B cell (primary cell): ENCODE measurements around the gene DCAKD. TPM values are rescaled to one million over a fixed set of nuclear protein-coding genes. Genes with fewer than 3 reads are reported as not detected.

ENCODE experiments used
- ATAC-seq: fragments of 200-7000 bp; cut with Tn5 transposase; one replicate; pipeline ENCODE4 v1.10.0; 2021; ENCODE audit warnings: low read depth, mild to moderate bottlenecking, moderate number of reproducible peaks, moderate library complexity
- CTCF ChIA-PET: fragments of 350-600 bp; sonication (Branson Sonifier 250); formaldehyde crosslinking; loops from one replicate; lab custom pipeline; 2021; ENCODE audit warnings: antibody characterized with exemption, inconsistent platforms; lab: Charles Lee
- POLR2A ChIA-PET: fragments of 350-600 bp; sonication (Branson Sonifier 250); formaldehyde crosslinking; loops from one replicate; lab custom pipeline; 2021; ENCODE audit warnings: antibody characterized with exemption; lab: Charles Lee
- DNase-seq: peaks from one replicate; pipeline ENCODE4 v3.0.0; 2013
- H2AFZ ChIP-seq: 2 replicates; pipeline ENCODE4 v1.6.1; 2012; ENCODE audit warnings: mild to moderate bottlenecking, low read depth, low read length; ENCODE audit not compliant: insufficient read depth, poor library complexity, severe bottlenecking
- H3K27ac ChIP-seq, 2 donors: 1 replicate in 1 of 2; 2 replicates in 1 of 2; pipeline ENCODE4 v1.5.1; 2012 to 2013; ENCODE audit warnings: low read length in 2 of 2, mild to moderate bottlenecking in 2 of 2, moderate library complexity in 1 of 2
- H3K27me3 ChIP-seq, 4 experiments: fragments of 200-600 bp in 1 of 4; sonication (generic) in 1 of 4; replicated peaks in 1 of 4; 1 replicate in 2 of 4; 2 replicates in 2 of 4; pipeline versions ENCODE4 v1.6.1 to v1.7.0; 2013 to 2016; ENCODE audit warnings: low read length in 3 of 4, mild to moderate bottlenecking in 2 of 4, mixed read lengths in 1 of 4, moderate library complexity in 1 of 4; ENCODE audit not compliant: insufficient read depth in 4 of 4, control insufficient read depth in 3 of 4; ENCODE audit errors: control extremely low read depth in 1 of 4
- H3K36me3 ChIP-seq, 2 experiments: replicated peaks in 1 of 2; 1 replicate in 1 of 2; 2 replicates in 1 of 2; pipeline versions ENCODE4 v1.6.1 to v1.7.1; 2013; ENCODE audit warnings: low read length in 1 of 2; ENCODE audit not compliant: insufficient read depth in 2 of 2, control insufficient read depth in 1 of 2; ENCODE audit errors: control extremely low read depth in 1 of 2, extremely low read depth in 1 of 2
- H3K4me1 ChIP-seq, 2 donors: fragments of 200-600 bp in 1 of 2; sonication (generic) in 1 of 2; 1 replicate in 1 of 2; 2 replicates in 1 of 2; pipeline versions ENCODE4 v1.5.1 to v1.6.1; 2013 to 2017; ENCODE audit warnings: low read length in 2 of 2; ENCODE audit not compliant: control insufficient read depth in 2 of 2, insufficient read depth in 2 of 2
- H3K4me2 ChIP-seq: replicated peaks from 2 replicates; pipeline ENCODE3; 2012; ENCODE audit warnings: mild to moderate bottlenecking, low read depth, low read length; ENCODE audit not compliant: poor library complexity, severe bottlenecking
- H3K4me3 ChIP-seq, 5 experiments: fragments of 200-600 bp in 1 of 5; sonication (generic) in 1 of 5; 1 replicate in 3 of 5; 2 replicates in 2 of 5; pipeline versions ENCODE4 v1.5.1 to v1.7.0; 2011 to 2016; ENCODE audit warnings: low read length in 4 of 5, mild to moderate bottlenecking in 4 of 5, low read depth in 2 of 5, control low read depth in 1 of 5, moderate library complexity in 1 of 5; ENCODE audit not compliant: insufficient read depth in 1 of 5; ENCODE audit errors: control extremely low read depth in 1 of 5, extremely low read depth in 1 of 5
- H3K79me2 ChIP-seq: fragments of 200-600 bp; sonication (generic); one replicate; pipeline ENCODE4 v1.6.0; 2016; ENCODE audit warnings: low read length; ENCODE audit not compliant: control insufficient read depth, insufficient read depth
- H3K9ac ChIP-seq: fragments of 200-600 bp; sonication (generic); 2 replicates; pipeline ENCODE4 v1.6.1; 2017; ENCODE audit warnings: mild to moderate bottlenecking, low read length, moderate library complexity
- H3K9me3 ChIP-seq, 3 donors: one replicate each; pipeline versions ENCODE4 v1.6.1 to v1.7.1; 2013; ENCODE audit warnings: low read length in 2 of 3; ENCODE audit not compliant: control insufficient read depth in 2 of 3, insufficient read depth in 1 of 3; ENCODE audit errors: control extremely low read depth in 1 of 3
- H4K20me1 ChIP-seq: 2 replicates; pipeline ENCODE4 v1.6.0; 2012; ENCODE audit warnings: mild to moderate bottlenecking, low read length; ENCODE audit not compliant: insufficient read depth, control insufficient read depth, poor library complexity, severe bottlenecking
- H3K27ac Mint-ChIP-seq: one replicate; pipeline ENCODE4 v1.8.0; 2021; ENCODE audit warnings: mixed read lengths
- H3K27me3 Mint-ChIP-seq: one replicate; pipeline ENCODE4 v1.8.0; 2021; ENCODE audit warnings: mixed read lengths
- H3K4me1 Mint-ChIP-seq: one replicate; pipeline ENCODE4 v1.8.0; 2021; ENCODE audit warnings: mixed read lengths
- H3K4me3 Mint-ChIP-seq: one replicate; pipeline ENCODE4 v1.8.0; 2021; ENCODE audit warnings: mixed read lengths
- H3K9me3 Mint-ChIP-seq: one replicate; pipeline ENCODE4 v1.8.0; 2022; ENCODE audit warnings: mixed read lengths; ENCODE audit not compliant: insufficient read depth
- CTCF ChIP-seq: fragments of 200-600 bp; IDR thresholded peaks from one replicate; pipeline ENCODE4 v1.8.0; 2022; ENCODE audit warnings: antibody characterized with exemption, mild to moderate bottlenecking
- EZH2 ChIP-seq: IDR thresholded peaks from 2 replicates; pipeline ENCODE4 v1.6.1; 2012; ENCODE audit warnings: borderline replicate concordance, low read depth, mild to moderate bottlenecking, moderate library complexity, low read length; ENCODE audit not compliant: insufficient read depth, poor library complexity, severe bottlenecking
- WGBS: methylation state at CpG from one replicate; pipeline ENCODE4 v1.1.5; 2013; ENCODE audit warnings: missing lambda C conversion rate; ENCODE audit not compliant: insufficient coverage; 5-methylcytosine and 5-hydroxymethylcytosine counted together
- intact Hi-C: fragments of 100-400 bp; cut with micrococcal nuclease; formaldehyde crosslinking; loops from one replicate; pipeline ENCODE4 v1.10.0; 2022
- polyA plus RNA-seq: library from polyadenylated mRNA; depleted of rRNA; stranded (reverse); fragments of >200 nt; gene quantifications from 2 replicates; pipeline ENCODE4 v1.2.3, GENCODE V29; 2012
- total RNA-seq, 2 donors: library from RNA; stranded (reverse); fragments of 120-200 nt in 1 of 2; gene quantifications; 1 replicate in 1 of 2; 2 replicates in 1 of 2; pipeline versions ENCODE4 v1.2.3 to v1.2.4, GENCODE V29; 2013 to 2022

The DCAKD gene
- total and polyA plus RNA-seq, 2 donors (not counting 1 experiment from before 2014, with no cell fraction given) = 20.6 to 31.5 TPM

DNA sequence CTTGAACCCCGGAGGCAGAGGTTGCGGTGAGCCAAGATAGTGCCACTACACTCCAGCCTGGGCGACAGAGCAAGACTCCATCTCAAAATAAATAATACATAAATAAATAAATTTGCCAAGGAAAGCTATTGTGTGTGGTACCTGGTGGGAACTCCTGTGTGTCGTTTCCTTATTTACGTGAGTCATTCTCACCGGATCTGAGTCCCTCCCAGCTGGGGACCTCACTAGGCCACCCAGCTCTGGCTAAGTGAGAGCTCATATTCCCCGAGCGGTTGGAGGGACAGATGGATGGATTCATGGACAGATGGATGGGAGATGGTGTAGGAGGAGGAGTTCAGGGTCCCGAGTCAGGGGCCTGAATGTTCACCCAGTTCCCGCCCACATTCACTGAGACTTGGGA is 60.4 kb downstream of the DCAKD start:
- H3K9me3 ChIP-seq = no peaks in the 10 kb centered on the region
- Mint-ChIP-seq H3K27me3 (peaks cover 50% of the 10 kb centered on the region), H3K9me3 (no peaks in the 10 kb centered on the region), H3K4me1 (peaks cover 6% of the 10 kb centered on the region), H3K27ac (no peak overlapping the region), H3K4me3 (no peak overlapping the region)
- intact Hi-C loops = no loop called here
- no peaks in the 10 kb centered on the region for H4K20me1 ChIP-seq
- H3K27me3 ChIP-seq = peaks cover 0 to 52% (median 19%) of the 10 kb centered on the region in 4 experiments
- H2AFZ ChIP-seq = no peak overlapping the region
- CTCF ChIA-PET = interaction anchor here (0.6 to 1.2 kb wide), 2 partner anchors 29 to 31 kb away, joined by 3 read pairs; no protein-coding TSS in a partner anchor
- ATAC-seq = no peak
- H3K27ac ChIP-seq = no peak overlapping the region
- no peak overlapping the region for H3K9ac ChIP-seq
- no peak overlapping the region for H3K4me3 ChIP-seq
- H3K79me2 ChIP-seq = no peaks in the 10 kb centered on the region
- no peak overlapping the region for H3K4me2 ChIP-seq
- DNase-seq = no peak
- H3K36me3 ChIP-seq = no peaks in the 10 kb centered on the region
- POLR2A ChIA-PET = interaction anchor here (0.6 kb wide), 1 partner anchor 692 kb away, joined by 3 read pairs; no protein-coding TSS in a partner anchor
- WGBS = 88% methylated on average over 7 of the region's 10 CpGs
- TF ChIP-seq EZH2 = no peak
- no peak for TF ChIP-seq CTCF
- H3K4me1 ChIP-seq = peaks cover 5 to 10% of the 10 kb centered on the region in 2 donors

- POLR2A ChIA-PET = no interaction called here
- no peaks in the 10 kb centered on the region for H3K36me3 ChIP-seq
- H3K9me3 ChIP-seq = no peaks in the 10 kb centered on the region
- H3K27me3 Mint-ChIP-seq = peaks cover 47% of the 10 kb centered on the region
- TF ChIP-seq EZH2 (no peak), CTCF (no peak)
- DNase-seq (no peak), ATAC-seq (no peak)
- H3K4me1 Mint-ChIP-seq = peaks cover 6% of the 10 kb centered on the region
- peaks cover 0 to 54% (median 18%) of the 10 kb centered on the region in 4 experiments for H3K27me3 ChIP-seq
- no peaks in the 10 kb centered on the region for H3K9me3 Mint-ChIP-seq
- no peak overlapping the region for H3K4me3 Mint-ChIP-seq
- no peaks in the 10 kb centered on the region for H4K20me1 ChIP-seq
- 78% methylated on average over 16 of the region's 17 CpGs for WGBS
- no peak overlapping the region for H3K4me3 ChIP-seq
- no peak overlapping the region for H2AFZ ChIP-seq
- H3K27ac ChIP-seq = no peak overlapping the region
- H3K9ac ChIP-seq = no peak overlapping the region
- H3K4me1 ChIP-seq = peaks cover 5 to 10% of the 10 kb centered on the region in 2 donors
- no peak overlapping the region for H3K27ac Mint-ChIP-seq
- no peaks in the 10 kb centered on the region for H3K79me2 ChIP-seq
- CTCF ChIA-PET = no interaction called here
- intact Hi-C loops = no loop called here
- H3K4me2 ChIP-seq = no peak overlapping the region
These were observed 61.8 kb downstream of the DCAKD start for GRCh38 chr17:44989552-44990138.
